HG02973 (cell line): ENCODE measurements around the gene HERC2.
"Not testable (repeated sequence)": the region's sequence is repeated elsewhere in the genome, so short reads cannot be mapped to it uniquely, and the experiment has no call there.

ENCODE experiments used
- ATAC-seq: cut with Tn5 transposase; IDR thresholded peaks from one replicate; pipeline ENCODE4 v1.9.1; 2021; ENCODE audit warnings: moderate library complexity; ENCODE audit not compliant: unreplicated experiment

The HERC2 gene

GRCh38 chr15:28222612-28223011 is 99.4 kb downstream of the HERC2 start:
- not testable (repeated sequence) for ATAC-seq

- not testable (repeated sequence) for ATAC-seq
These were observed 100.3 kb downstream of the HERC2 start for GRCh38 chr15:28221696-28222095.

GRCh38 chr15:28219116-28219515 is 102.9 kb downstream of the HERC2 start:
- ATAC-seq = no peak

GRCh38 chr15:28216946-28217546 is 104.9 kb downstream of the HERC2 start:
- not testable (repeated sequence) for ATAC-seq

GRCh38 chr15:28215521-28215920 is 106.5 kb downstream of the HERC2 start:
- not testable (repeated sequence) for ATAC-seq

GRCh38 chr15:28214006-28214790 is 107.8 kb downstream of the HERC2 start:
- not testable (repeated sequence) for ATAC-seq

GRCh38 chr15:28213393-28213792 is 108.6 kb downstream of the HERC2 start:
- not testable (repeated sequence) for ATAC-seq

GRCh38 chr15:28208583-28208982 is 113.4 kb downstream of the HERC2 start:
- ATAC-seq = no peak

GRCh38 chr15:28205640-28206039 is 116.3 kb downstream of the HERC2 start:
- not testable (repeated sequence) for ATAC-seq

- ATAC-seq = not testable (repeated sequence)
These were observed 118.7 kb downstream of the HERC2 start for GRCh38 chr15:28203055-28203828.

GRCh38 chr15:28202124-28202523 is 119.9 kb downstream of the HERC2 start:
- not testable (repeated sequence) for ATAC-seq

GRCh38 chr15:28198215-28198614 is 123.8 kb downstream of the HERC2 start:
- ATAC-seq = not testable (repeated sequence)

GRCh38 chr15:28197694-28198093 is 124.3 kb downstream of the HERC2 start:
- ATAC-seq = not testable (repeated sequence)

GRCh38 chr15:28196581-28196980 is 125.4 kb downstream of the HERC2 start:
- not testable (repeated sequence) for ATAC-seq

GRCh38 chr15:28192772-28193171 is 129.2 kb downstream of the HERC2 start:
- no peak for ATAC-seq

GRCh38 chr15:28191832-28192231 is 130.1 kb downstream of the HERC2 start:
- ATAC-seq = no peak

GRCh38 chr15:28190391-28191174 is 131.4 kb downstream of the HERC2 start:
- ATAC-seq = no peak

GRCh38 chr15:28185148-28185895 is 136.7 kb downstream of the HERC2 start:
- ATAC-seq = no peak

- no peak for ATAC-seq
These were observed 137.8 kb downstream of the HERC2 start for GRCh38 chr15:28184166-28184565.

- ATAC-seq = no peak
These were observed 139.2 kb downstream of the HERC2 start for GRCh38 chr15:28182731-28183130.
